HG03135 (cell line): Measurements from ENCODE around the gene MAP2K1.
"Not testable (repeated sequence)": the region's sequence is repeated elsewhere in the genome, so short reads cannot be mapped to it uniquely, and the experiment has no call there.

Source experiments
- ATAC-seq: cut with Tn5 transposase; IDR thresholded peaks from one replicate; pipeline ENCODE4 v1.9.1; 2021; ENCODE audit warnings: mild to moderate bottlenecking, moderate library complexity; ENCODE audit not compliant: unreplicated experiment

The MAP2K1 gene

GRCh38 chr15:66386204-66387123 lies at the start of gene MAP2K1:
Gene MAP2K1 (plus strand): TSS chr15:66386912. CDS start chr15:66387348, 436 bp downstream.
- ATAC-seq, result peak; percentile 74

DNA sequence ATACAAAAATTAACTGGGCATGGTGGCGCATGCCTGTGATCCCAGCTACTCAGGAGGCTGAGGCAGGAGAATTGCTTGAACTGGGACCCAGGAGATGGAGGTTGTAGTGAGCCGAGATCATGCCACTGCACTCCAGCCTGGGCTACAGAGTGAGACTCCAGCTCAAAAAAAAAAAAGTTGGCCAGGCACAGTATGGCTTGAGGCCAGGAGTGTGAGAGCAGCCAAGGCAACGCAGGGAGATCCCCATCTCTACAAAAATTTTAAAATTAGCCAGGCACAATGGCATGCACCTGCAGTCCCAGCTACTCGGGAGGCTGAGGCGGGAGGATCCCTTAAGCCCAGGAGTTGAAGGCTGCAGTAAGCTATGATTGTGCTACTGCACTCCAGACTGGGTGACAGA lies 38.2 kb upstream of the MAP2K1 start:
- ATAC-seq, result not testable (repeated sequence)

DNA sequence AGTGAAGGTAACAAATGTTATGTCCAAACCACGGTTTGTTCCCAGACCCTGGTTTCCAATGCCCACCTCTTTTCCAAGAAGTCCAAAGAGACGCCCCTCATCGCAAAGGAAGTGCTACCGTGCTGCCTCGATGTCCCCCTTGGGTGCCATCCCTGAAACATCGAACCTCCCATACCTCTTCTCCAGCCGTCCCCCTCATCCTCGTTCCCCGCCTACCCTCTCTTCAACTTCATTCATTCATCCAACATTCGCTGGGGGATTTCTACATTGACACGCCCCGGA lies 30.7 kb upstream of the MAP2K1 start:
- no peak for ATAC-seq

DNA sequence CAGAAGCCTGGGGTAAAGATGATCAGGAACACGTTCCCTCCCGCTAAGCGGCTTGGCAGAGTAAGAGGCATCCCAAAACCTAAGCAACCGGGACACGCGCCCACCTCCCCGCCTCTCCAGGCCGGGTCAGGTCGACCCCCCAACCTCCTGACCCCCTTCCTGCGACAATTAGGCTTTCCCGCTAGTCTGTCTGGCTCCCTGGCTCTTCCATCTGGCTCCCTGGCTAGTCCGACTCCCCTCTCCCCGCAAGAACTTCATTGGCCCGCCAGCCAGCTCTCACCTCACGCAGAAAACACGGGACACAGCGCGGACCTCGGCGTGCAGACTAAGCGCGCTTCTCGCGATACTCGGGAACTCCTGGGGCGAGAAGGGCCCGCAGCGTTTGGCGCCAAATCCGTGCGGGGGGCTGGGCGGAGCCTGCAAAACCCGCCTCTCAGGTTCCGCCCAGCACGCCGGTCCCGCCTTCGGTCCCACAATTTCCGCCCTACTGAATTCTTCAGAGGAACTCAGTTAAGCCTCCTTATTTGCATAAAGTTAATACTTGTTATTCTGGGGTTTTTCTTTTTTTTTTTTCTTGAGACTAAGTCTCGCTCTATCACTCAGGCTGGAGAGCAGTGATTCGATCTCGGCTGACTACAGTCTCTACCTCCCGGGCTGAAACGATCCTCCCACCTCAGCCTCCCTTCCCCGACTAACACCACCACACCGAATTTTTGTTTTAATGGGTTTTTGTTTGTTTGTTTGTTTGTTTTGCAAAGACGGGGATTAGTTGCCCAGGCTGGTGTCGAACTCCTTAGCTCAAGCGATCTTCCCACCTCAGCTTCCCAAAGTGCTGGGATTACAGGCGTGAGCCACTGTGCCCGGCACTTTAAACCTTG lies 30.1 kb upstream of the MAP2K1 start, which contains the start of gene TIPIN:
TSS of gene TIPIN (minus strand) at position 327 of the 878 bp plus-strand sequence. CDS start 3,738 bp downstream, outside the sequence.
- peak; percentile 91 for ATAC-seq

GRCh38 chr15:66359740-66360139 lies 27.0 kb upstream of the MAP2K1 start:
- ATAC-seq, result no peak

GRCh38 chr15:66361745-66362460 lies 24.8 kb upstream of the MAP2K1 start:
- ATAC-seq, result not testable (repeated sequence)

DNA sequence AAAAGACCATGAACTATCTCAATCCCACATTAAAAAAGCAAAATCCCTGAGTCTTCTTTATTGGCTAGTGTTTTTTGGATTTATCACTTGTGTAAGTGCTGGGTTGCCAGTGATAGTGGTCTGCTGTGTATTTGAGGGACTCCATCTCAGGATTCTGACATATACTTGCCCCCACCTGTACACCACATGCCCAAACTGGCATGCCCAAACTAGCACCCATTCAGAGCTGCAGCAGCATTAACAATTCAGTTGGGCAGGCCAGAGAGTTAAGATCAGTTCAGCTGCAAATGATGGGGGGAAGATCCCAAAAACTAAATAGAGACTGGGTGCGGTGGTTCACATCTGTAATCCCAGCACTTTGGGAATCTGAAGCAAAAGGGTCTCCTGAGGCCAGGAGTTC lies 23.9 kb upstream of the MAP2K1 start:
- no peak for ATAC-seq

DNA sequence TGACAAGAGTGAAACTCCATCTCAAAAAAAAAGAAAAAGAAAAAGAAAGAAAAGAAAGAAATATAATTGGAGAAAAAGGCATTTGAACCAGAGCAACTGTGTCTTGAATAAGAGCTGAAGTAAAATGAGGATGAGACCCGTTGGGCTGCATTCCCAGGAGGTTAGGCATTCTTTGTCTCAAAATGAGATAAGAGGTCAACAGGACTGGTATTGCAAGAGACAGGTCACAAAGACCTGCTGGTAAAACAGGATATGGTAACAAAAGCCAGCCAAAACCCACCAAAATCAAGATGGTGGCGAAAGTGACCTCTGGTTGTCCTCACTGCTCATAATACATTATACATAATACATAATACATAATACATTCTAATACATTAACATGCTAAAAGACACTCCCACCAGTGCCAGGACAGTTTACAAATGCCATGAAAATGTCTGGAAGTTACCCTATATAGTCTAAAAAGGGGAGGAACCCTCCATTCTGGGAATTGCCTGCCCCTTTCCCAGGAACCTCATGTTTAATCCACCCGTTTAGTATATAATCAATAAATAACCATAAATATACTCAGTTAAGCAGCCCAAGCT lies 21.7 kb upstream of the MAP2K1 start:
- no peak for ATAC-seq

- no peak for ATAC-seq
Measured at GRCh38 chr15:66369773-66370651, 16.7 kb upstream of the MAP2K1 start.

DNA sequence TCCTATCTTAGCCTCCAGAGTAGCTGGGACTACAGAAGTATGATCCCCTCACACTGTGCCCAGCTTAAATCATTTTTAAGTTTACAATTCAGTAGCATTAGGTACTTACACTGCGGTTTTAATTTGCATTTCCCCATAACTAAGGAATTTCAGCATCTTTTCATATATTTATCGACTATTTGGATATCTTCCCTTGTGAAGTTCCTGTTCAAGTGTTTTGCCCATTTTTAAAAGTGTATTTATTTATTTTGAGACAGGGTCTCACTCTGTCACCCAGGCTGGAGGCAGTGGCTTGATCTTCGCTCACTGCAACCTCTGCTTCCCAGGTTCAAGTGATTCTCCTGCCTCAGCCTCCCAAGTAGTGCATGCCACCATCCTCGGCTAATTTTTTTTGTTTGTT lies 12.5 kb upstream of the MAP2K1 start:
- ATAC-seq, result no peak

- ATAC-seq, result no peak
Measured at GRCh38 chr15:66378814-66379430, 7.8 kb upstream of the MAP2K1 start.

DNA sequence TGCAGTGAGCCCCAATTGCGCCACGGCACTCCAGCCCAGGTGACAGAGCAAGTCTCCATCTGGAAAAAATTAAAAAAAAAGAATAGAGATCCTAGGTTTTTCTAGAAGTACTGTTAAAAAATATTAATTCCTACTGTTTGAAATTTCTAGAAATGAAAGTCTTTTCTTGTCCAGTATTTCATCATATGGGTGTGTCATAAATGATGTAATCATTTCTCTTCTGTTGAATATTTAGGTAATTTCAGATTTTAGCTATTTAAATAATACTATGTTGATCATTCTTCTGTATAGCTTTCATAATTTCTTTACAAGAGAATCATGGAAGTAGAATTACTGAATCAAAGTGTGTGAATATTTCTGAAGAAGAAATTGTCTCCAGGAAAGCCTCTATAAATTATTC lies 5.3 kb upstream of the MAP2K1 start:
- ATAC-seq, result not testable (repeated sequence)

- peak; percentile 27 for ATAC-seq
Measured at GRCh38 chr15:66387163-66388042, 691 bp downstream of the MAP2K1 start.

GRCh38 chr15:66388043-66388363 lies 1.3 kb downstream of the MAP2K1 start:
- ATAC-seq, result no peak

- no peak for ATAC-seq
Measured at GRCh38 chr15:66388576-66388975, 1.9 kb downstream of the MAP2K1 start.

DNA sequence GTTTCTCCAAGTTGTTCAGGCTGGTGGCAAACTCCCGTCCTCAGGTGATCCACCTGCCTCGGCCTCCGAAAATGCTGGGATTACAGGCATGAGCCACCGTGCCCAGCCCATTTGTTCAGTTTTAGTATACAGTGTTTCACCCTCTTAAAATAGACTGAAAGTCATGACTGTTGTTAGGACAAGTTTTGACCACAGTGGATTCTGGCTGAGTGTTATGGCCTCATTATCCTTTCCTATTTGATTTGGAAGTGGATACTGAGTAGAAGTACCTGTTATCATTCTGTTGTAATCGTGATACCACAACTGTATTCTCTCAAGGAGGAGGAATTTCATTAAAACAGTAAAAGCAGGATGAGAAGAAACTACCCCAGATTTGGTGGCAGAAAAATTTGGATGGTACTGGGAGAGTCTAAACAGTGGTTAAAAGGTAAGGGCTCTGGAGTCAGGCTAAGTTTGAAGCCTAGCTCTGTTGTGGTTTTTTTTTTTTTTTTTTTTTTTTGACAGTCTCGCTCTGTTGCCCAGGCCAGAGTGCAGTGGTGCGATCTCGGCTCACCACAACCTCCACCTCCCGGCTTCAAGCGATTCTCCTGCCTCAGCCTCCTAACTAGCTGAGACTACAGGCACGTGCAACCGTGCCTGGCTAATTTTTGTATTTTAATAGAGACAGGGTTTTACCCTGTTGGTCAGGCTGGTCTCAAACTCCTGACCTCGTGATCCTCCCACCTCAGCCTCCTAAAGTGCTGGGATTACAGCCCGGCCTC lies 2.6 kb downstream of the MAP2K1 start:
- no peak for ATAC-seq

DNA sequence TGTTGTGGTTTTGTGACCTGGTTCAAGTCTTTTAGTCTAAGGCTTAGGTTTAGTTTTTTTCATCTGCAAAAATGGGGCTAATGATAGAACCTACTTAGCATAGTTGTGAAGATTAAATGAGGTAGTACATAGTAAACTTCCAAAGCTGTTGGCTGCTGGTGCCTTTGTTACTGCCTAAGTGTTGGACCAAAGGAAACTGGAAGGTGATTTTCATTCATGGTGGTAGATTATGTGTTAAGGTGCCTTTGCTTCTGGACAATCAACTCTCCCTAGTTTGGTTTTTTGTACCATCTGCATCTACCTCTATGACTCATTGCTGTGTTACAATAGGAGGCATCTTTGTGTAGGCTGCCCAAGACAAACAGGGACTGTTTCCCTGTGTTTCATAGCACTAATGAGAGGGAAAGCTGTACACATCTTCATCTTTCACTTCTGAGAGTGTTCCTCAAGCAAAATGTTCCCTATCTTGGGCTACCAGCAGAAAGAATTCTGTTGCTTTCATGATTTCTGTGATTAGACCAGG lies 3.2 kb downstream of the MAP2K1 start:
- ATAC-seq, result no peak

GRCh38 chr15:66390678-66391077 lies 4.0 kb downstream of the MAP2K1 start:
- ATAC-seq, result no peak
